Activated naive CD4-positive, alpha-beta T cell treated with anti-CD3 and anti-CD28 coated beads, Interleukin-2, amount 10 ng/mL, durations not matched to agents 7 days and 5 days (primary cell): ENCODE results near the gene DNAH6.

Experiments used
- CTCF ChIA-PET: fragments of 350-600 bp; sonication (Branson Sonifier 250); formaldehyde crosslinking; loops from one replicate; lab custom pipeline; 2021; ENCODE audit warnings: antibody characterized with exemption; lab: Charles Lee
- DNase-seq: peaks from one replicate; pipeline ENCODE4 v3.0.0-alpha.2; 2020
- H3K27ac Mint-ChIP-seq: one replicate; pipeline ENCODE4 v1.8.0; 2021; ENCODE audit warnings: mild to moderate bottlenecking, moderate library complexity, mixed read lengths
- H3K27me3 Mint-ChIP-seq: one replicate; pipeline ENCODE4 v1.8.0; 2021; ENCODE audit warnings: mild to moderate bottlenecking, mixed read lengths
- H3K36me3 Mint-ChIP-seq: one replicate; pipeline ENCODE4 v1.8.0; 2021; ENCODE audit warnings: mixed read lengths
- H3K4me1 Mint-ChIP-seq: one replicate; pipeline ENCODE4 v1.8.0; 2021; ENCODE audit warnings: mixed read lengths
- H3K4me3 Mint-ChIP-seq: one replicate; pipeline ENCODE4 v1.8.0; 2021; ENCODE audit warnings: mild to moderate bottlenecking, moderate library complexity, mixed read lengths
- H3K9me3 Mint-ChIP-seq: one replicate; pipeline ENCODE4 v1.8.0; 2021; ENCODE audit warnings: mixed read lengths

Gene DNAH6

DNA sequence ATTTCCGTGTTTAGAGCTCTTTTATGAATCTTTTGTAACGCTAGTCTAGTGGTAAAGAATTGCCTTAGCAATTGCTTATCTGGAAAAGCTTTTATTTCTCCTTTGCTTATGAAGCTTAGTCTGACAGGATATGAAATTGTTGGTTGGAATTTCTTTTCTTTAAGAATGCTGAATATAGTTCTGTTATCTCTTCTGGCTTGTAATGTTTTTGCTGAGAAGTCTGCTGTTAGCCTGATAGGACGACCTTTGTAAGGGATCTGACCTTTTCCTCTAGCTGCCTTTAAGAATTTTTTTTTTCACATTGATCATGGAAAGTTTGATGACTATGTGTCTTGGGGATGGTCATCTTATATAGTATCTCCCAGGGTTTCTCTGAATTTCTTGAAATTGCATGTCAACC lies 263.5 kb downstream of the DNAH6 start:
- no peak for DNase-seq
- Mint-ChIP-seq H3K4me1 (peaks cover 70% of the 10 kb centered on the region), H3K27ac (peak overlapping the region; percentile 83), H3K4me3 (no peak overlapping the region), H3K9me3 (peaks cover 44% of the 10 kb centered on the region), H3K27me3 (no peaks in the 10 kb centered on the region), H3K36me3 (peaks cover 47% of the 10 kb centered on the region)
- CTCF ChIA-PET, result interaction anchor here (1.1 to 1.3 kb wide), 2 partner anchors 10 to 38 kb away, joined by 5 read pairs; no protein-coding TSS in a partner anchor

DNA sequence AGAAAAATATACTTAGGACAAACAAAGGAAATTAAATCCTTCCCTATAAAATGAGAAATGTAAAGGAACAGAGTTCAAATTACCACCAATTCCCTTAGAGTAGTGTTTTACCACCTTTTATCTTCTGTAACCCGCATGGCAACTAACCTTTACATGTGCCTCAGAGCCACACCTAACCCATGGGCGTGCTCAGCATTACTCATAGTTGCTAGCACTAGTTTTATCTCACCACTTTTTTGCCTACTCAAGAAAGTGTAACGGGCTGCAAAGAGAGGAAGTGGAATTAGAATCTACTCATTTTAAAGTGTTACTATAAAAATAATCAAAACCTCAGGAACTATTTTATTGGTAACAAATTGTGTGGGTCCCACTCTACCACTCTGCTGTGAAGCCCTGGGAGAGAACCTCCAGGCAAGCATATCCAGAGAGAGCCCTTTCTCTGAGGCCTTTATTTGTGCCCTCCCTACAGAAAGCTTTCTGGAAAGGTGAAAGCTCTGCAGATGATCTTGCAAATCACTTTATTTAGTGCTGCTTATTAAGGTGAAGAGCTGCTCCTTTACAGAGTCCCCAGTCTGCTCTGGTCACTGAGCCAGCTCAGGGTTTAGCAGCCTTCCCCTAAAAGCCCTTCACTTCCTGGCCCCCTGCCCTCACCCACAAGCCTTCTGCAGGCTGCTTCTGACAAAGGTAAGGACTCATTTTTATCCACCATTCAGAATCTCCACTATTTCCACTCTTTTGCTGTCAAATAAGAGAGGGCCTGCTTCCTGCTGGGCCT lies 265.8 kb downstream of the DNAH6 start:
- DNase-seq, result peak; percentile 76
- H3K4me1 Mint-ChIP-seq, result peaks cover 76% of the 10 kb centered on the region
- H3K27me3 Mint-ChIP-seq, result no peaks in the 10 kb centered on the region
- H3K9me3 Mint-ChIP-seq, result peaks cover 24% of the 10 kb centered on the region
- CTCF ChIA-PET, result interaction anchor here (0.8 to 1.0 kb wide), 2 partner anchors 73 to 143 kb away, joined by 3 read pairs; no protein-coding TSS in a partner anchor
- H3K36me3 Mint-ChIP-seq, result peaks cover 36% of the 10 kb centered on the region
- H3K27ac Mint-ChIP-seq, result peak overlapping the region; percentile 98
- peak overlapping the region; percentile 57 for H3K4me3 Mint-ChIP-seq

DNA sequence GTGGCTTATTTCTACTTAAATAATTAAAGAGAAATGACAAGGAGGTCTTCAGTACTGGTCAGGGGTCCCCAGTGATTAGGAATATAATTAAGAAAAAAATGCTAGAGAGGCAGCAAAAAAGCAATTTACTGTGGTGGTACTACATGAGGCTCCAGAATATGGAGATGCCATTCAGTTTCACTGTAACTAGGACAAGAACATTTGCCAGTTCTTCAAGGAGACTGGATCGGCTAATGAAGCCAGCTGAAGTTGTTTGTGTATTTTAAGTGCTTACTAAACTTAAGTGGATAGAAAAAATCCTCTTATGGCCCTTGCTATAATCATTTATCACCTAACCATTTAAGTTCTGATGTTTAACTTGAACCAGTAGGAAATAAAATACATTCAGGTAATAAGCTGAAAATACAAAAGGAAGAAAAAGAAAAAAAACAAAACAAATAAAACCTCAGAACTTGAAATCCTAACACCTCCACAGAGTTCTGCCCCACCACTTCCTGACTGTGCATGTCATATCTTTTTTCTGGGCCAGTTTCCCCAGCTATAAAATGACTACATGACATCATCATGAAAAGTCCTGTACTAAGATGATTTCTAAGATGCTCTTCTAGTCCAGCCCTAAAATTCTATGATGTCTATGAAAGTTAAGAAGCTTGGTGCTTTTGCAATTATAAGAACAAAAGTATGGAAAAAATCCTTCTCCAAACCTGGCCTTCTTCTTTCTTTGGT lies 266.6 kb downstream of the DNAH6 start:
- H3K4me1 Mint-ChIP-seq, result peaks cover 77% of the 10 kb centered on the region
- peak overlapping the region; percentile 57 for H3K4me3 Mint-ChIP-seq
- peaks cover 35% of the 10 kb centered on the region for H3K36me3 Mint-ChIP-seq
- CTCF ChIA-PET, result interaction anchor here (0.8 to 1.0 kb wide), 2 partner anchors 73 to 143 kb away, joined by 3 read pairs; no protein-coding TSS in a partner anchor
- peak; percentile 57 for DNase-seq
- H3K9me3 Mint-ChIP-seq, result peaks cover 19% of the 10 kb centered on the region
- peak overlapping the region; percentile 98 for H3K27ac Mint-ChIP-seq
- no peaks in the 10 kb centered on the region for H3K27me3 Mint-ChIP-seq

DNA sequence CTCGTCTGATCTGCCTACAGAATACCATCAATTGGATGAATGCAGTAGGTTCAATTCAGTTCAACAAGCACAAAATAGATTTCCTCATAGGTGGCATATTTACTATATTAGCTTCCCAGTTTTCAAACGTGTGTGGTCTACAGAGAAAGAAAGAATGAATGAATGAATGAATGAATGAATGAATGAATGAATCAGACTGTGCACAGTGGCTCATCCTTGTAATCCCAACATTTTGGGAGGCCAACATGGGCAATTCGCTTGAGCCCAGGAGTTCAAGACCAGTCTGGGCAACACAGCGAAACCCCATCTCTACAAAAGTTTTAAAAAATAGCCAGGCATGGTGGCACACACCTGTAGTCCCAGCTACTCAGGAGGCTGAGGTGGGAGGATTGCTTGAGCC lies 269.7 kb downstream of the DNAH6 start:
- CTCF ChIA-PET, result no interaction called here
- peaks cover 22% of the 10 kb centered on the region for H3K36me3 Mint-ChIP-seq
- peaks cover 6% of the 10 kb centered on the region for H3K9me3 Mint-ChIP-seq
- no peak for DNase-seq
- no peaks in the 10 kb centered on the region for H3K27me3 Mint-ChIP-seq
- no peak overlapping the region for H3K4me3 Mint-ChIP-seq
- H3K4me1 Mint-ChIP-seq, result peaks cover 47% of the 10 kb centered on the region
- no peak overlapping the region for H3K27ac Mint-ChIP-seq

DNA sequence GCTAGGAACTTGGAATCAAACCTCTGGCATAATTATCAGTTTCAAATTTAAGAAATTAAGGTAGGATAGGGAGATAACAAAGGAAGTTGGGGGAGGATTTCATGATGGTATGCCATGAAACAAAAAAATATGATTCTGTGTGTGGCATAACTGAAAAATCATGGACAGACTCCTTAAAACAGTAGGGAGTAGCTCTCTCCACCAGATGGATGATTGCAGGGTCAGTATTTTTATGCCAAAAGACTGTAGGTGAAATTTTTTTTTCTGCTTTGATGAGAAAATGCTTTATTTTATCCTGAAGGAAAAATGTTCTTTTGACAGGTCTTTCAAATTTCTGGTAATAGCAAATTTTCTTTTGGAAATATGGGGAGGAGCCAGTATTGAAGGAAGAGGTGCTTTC lies 270.3 kb downstream of the DNAH6 start:
- Mint-ChIP-seq H3K27ac (no peak overlapping the region), H3K27me3 (no peaks in the 10 kb centered on the region), H3K36me3 (peaks cover 19% of the 10 kb centered on the region), H3K4me1 (peaks cover 40% of the 10 kb centered on the region), H3K9me3 (peaks cover 6% of the 10 kb centered on the region), H3K4me3 (no peak overlapping the region)
- CTCF ChIA-PET, result interaction anchor here (1.1 kb wide), 1 partner anchor 17 kb away, joined by 4 read pairs; no protein-coding TSS in a partner anchor
- no peak for DNase-seq

DNA sequence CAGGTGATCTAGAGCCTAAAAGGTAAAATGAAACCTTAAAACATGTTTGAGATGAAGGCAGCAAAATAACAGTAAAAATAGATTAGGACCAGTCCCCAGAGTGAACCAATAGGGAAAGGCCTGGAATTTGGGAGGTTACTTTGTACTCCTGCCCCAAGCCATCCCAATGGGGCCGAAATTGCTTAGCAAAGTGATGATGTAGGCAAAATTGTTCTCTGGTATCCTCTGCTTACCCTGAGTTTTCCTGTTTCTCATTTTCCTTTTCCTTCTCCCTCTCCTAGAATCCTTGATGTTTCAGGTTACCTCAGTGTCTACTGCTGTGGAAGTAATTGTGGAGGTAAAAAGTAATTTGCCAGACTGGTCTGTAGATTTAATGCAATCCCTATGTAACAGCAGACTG lies 271.7 kb downstream of the DNAH6 start:
- Mint-ChIP-seq H3K4me3 (no peak overlapping the region), H3K27ac (peak overlapping the region; percentile 56), H3K9me3 (peaks cover 11% of the 10 kb centered on the region), H3K27me3 (no peaks in the 10 kb centered on the region), H3K4me1 (peaks cover 29% of the 10 kb centered on the region), H3K36me3 (peaks cover 24% of the 10 kb centered on the region)
- DNase-seq, result no peak
- CTCF ChIA-PET, result interaction anchor here (1.8 kb wide), 1 partner anchor 12 kb away, joined by 3 read pairs; no protein-coding TSS in a partner anchor

DNA sequence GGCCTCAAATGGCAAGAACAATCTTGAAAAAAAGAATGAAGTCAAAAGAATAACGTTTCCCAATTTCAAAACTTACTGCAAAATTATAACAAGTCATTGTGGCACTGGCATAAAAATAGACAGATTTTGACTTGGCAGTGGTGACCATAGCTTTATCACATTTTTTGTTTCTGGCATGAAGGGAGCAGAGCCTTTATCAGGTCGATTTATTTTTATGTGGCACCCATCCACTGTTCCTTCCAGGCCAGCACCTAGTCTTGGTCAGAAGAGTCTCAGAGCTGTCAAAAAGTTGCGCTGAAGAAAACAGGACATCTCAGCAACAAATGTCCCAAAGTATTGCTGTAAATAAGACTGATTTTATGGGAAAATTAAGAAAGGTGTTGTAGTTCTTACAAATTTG lies 272.2 kb downstream of the DNAH6 start:
- Mint-ChIP-seq H3K9me3 (peaks cover 12% of the 10 kb centered on the region), H3K27me3 (no peaks in the 10 kb centered on the region), H3K4me3 (no peak overlapping the region), H3K4me1 (peaks cover 24% of the 10 kb centered on the region), H3K27ac (no peak overlapping the region), H3K36me3 (peaks cover 23% of the 10 kb centered on the region)
- CTCF ChIA-PET, result interaction anchor here (1.8 kb wide), 1 partner anchor 12 kb away, joined by 3 read pairs; no protein-coding TSS in a partner anchor
- DNase-seq, result no peak

DNA sequence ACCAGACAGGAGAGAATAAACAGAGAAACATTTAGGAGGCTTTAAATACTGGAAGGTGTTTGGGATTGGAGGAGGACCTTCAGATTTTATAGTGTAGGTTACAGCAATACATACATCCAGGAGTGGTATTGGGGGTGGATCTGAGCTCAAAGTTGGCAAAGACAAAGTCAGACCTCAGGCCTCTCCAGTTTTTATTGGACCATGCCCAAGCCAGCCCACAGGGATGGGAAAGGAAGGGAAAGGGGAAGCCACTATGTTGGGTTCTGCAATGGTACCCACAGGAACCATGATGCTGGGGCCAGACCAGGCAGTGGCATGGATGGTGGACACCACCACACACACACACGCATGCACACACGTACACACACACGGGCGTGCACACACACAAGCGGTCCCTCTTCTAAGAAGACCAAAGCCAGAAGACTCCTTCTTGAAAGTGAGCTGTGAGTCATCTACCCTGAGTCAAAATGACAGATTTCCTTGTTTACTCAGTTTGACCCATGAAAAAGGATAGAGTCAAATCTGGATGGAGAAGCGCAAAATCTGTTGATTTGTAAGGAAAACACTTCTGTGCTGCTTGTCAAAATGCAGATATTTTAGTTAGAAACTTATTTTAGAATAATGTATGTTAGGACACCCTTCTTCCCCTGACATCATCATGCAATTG lies 276.7 kb downstream of the DNAH6 start:
- Mint-ChIP-seq H3K4me3 (no peak overlapping the region), H3K27ac (no peak overlapping the region), H3K9me3 (peaks cover 14% of the 10 kb centered on the region), H3K36me3 (peaks cover 15% of the 10 kb centered on the region), H3K27me3 (no peaks in the 10 kb centered on the region), H3K4me1 (peaks cover 3% of the 10 kb centered on the region)
- DNase-seq, result no peak
- CTCF ChIA-PET, result no interaction called here

DNA sequence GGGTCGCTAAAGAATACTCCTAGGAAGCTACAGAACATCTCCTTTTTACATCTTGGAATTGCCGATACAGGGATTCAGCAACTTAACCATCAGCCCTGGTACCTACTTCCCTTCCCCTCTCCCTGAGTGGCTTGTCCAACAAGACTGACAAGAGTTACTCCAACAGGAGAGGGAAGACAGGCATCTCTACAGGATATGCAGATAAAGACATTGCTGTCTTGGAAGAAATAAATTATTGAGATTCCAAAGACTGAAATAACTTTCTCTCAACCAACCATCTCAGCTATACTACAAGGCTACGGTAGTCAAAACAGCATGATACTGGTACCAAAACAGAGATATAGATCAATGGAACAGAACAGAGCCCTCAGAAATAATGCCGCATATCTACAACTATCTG lies 277.3 kb downstream of the DNAH6 start:
- H3K4me3 Mint-ChIP-seq, result no peak overlapping the region
- peaks cover 12% of the 10 kb centered on the region for H3K9me3 Mint-ChIP-seq
- H3K4me1 Mint-ChIP-seq, result peaks cover 3% of the 10 kb centered on the region
- no peaks in the 10 kb centered on the region for H3K27me3 Mint-ChIP-seq
- no peak overlapping the region for H3K27ac Mint-ChIP-seq
- peaks cover 13% of the 10 kb centered on the region for H3K36me3 Mint-ChIP-seq
- no peak for DNase-seq
- CTCF ChIA-PET, result no interaction called here

DNA sequence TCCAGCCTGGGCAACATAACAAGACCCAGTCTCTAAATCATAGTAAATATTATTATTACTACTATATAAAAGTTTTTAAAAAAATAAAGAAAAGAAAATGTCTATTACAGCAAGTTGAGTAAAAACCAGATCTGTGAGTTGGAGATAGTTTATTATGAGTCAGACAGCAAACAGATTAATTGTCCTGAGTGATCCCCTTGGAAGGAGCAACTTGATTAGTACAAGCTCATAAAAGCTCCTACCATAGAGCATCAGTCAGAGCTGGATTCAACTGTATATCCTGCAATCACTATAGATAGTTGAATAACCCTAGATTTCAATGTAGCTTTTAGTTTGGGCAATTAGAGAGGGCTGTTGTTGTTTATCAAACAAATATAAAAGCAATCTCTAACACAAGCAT lies 280.5 kb downstream of the DNAH6 start:
- peaks cover 18% of the 10 kb centered on the region for H3K36me3 Mint-ChIP-seq
- H3K4me1 Mint-ChIP-seq, result peaks cover 16% of the 10 kb centered on the region
- CTCF ChIA-PET, result interaction anchor here (1.2 kb wide), 1 partner anchor 37 kb away, joined by 3 read pairs; no protein-coding TSS in a partner anchor
- DNase-seq, result no peak
- H3K4me3 Mint-ChIP-seq, result no peak overlapping the region
- no peak overlapping the region for H3K27ac Mint-ChIP-seq
- H3K27me3 Mint-ChIP-seq, result no peaks in the 10 kb centered on the region
- peaks cover 18% of the 10 kb centered on the region for H3K9me3 Mint-ChIP-seq

DNA sequence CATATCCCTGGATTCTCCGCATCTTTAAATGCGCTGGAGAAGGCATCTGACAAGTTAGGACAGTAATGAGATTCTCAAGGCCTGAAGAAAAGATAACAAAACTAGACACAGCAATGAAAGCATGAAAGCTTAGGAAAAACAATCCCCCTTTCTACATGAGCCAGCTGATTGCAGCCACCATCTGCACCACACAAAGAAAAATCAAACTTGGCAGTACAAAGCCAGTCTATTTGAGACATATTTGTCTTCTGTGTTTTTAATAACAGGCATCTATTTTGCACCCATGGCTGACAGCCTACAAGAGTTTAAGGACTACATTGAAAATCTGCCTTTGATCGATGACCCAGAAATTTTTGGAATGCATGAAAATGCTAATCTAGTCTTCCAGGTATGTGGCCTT lies 281.0 kb downstream of the DNAH6 start:
- CTCF ChIA-PET, result no interaction called here
- no peak overlapping the region for H3K4me3 Mint-ChIP-seq
- no peak overlapping the region for H3K27ac Mint-ChIP-seq
- H3K27me3 Mint-ChIP-seq, result no peaks in the 10 kb centered on the region
- H3K4me1 Mint-ChIP-seq, result peaks cover 18% of the 10 kb centered on the region
- H3K9me3 Mint-ChIP-seq, result peaks cover 23% of the 10 kb centered on the region
- peaks cover 23% of the 10 kb centered on the region for H3K36me3 Mint-ChIP-seq
- DNase-seq, result no peak

DNA sequence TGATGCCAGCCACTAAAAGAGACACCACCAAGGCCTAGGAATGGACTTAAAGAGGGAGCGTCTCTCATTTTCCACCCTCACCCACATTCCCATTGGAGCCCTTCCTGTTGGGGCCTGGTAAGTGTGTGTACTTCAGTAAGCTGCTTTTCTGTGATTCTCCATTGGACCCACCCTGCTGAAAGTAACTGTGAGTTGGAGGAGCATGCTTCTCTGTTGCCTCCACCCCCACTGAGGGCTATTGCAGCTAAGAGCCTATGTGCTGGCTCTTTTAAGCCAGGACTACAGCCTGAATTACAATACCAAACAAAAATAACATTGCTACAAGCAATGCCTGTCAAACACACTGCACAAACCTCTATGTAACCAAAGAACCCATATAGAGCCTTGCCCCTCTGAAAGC lies 283.5 kb downstream of the DNAH6 start:
- Mint-ChIP-seq H3K27me3 (no peaks in the 10 kb centered on the region), H3K36me3 (peaks cover 20% of the 10 kb centered on the region), H3K9me3 (peaks cover 22% of the 10 kb centered on the region), H3K27ac (peak overlapping the region; percentile 47), H3K4me3 (peak overlapping the region; percentile 42), H3K4me1 (peaks cover 16% of the 10 kb centered on the region)
- CTCF ChIA-PET, result interaction anchor here (0.6 to 1.5 kb wide), 2 partner anchors 11 to 22 kb away, joined by 3 read pairs; no protein-coding TSS in a partner anchor
- DNase-seq, result no peak

DNA sequence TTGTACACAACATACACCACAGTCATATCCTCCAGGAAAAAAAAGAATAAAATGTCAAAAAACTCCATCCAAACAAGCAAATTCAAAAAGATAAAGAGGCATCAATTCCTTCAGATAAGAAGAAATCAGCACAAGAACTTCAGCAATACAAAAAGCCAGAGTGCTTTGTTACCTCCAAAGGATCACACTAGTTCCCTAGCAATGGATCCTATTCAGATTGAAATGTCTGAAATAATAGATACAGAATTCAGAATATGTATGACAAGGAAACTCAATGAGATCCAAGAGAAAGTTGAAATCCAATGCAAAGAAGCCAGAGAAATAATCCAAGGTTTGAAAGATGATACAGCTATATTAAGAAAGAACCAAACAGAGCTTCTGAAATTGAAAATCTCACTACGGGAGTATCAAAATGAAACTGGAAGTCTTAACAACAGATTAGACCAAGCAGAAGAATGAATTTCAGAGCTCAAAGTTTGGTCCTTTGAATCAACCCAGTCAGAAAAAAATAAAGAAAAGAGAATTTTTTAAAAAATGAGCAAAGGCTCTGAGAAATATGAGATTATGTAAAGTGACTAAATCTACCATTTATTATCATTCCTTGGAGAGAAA lies 284.0 kb downstream of the DNAH6 start:
- H3K9me3 Mint-ChIP-seq, result peaks cover 22% of the 10 kb centered on the region
- H3K4me3 Mint-ChIP-seq, result peak overlapping the region; percentile 42
- DNase-seq, result no peak
- CTCF ChIA-PET, result interaction anchor here (0.6 to 1.5 kb wide), 4 partner anchors 12 to 125 kb away, joined by 3 read pairs; no protein-coding TSS in a partner anchor
- H3K27me3 Mint-ChIP-seq, result no peaks in the 10 kb centered on the region
- H3K4me1 Mint-ChIP-seq, result peaks cover 16% of the 10 kb centered on the region
- H3K36me3 Mint-ChIP-seq, result peaks cover 20% of the 10 kb centered on the region
- H3K27ac Mint-ChIP-seq, result peak overlapping the region; percentile 47
